IMR-90 (cell line): ENCODE measurements around the gene DIPK1B. TPM values are rescaled to one million over a fixed set of nuclear protein-coding genes. Genes with fewer than 3 reads are reported as not detected.

ENCODE experiments used
- ATAC-seq: fragments of 200-7000 bp; cut with Tn5 transposase; 2 replicates; pipeline ENCODE4 v1.9.1; 2020; ENCODE audit warnings: low read depth, mild to moderate bottlenecking, moderate library complexity
- BruUV-seq: library from RNA; stranded (reverse); fragments of 400-500 nt; replicated peaks from 2 replicates; lab custom pipeline; 2021; lab: Mats Ljungman, UMichigan
- CTCF ChIA-PET: fragments of 300-600 bp; formaldehyde crosslinking; extraction: SDS; loops from one replicate; lab custom pipeline; 2021; ENCODE audit warnings: antibody characterized with exemption; lab: Yijun Ruan, JAX
- POLR2A ChIA-PET: fragments of 300-600 bp; sonication (Branson Sonifier 250); formaldehyde crosslinking; loops from one replicate; lab custom pipeline; 2022; ENCODE audit warnings: antibody characterized with exemption; ENCODE audit not compliant: unreplicated experiment; lab: Charles Lee
- DNase-seq: peaks from one replicate; pipeline ENCODE4 v3.0.0; 2013
- H2AFZ ChIP-seq: replicated peaks from 2 replicates; pipeline ENCODE3; 2013; ENCODE audit warnings: low read length, mild to moderate bottlenecking; ENCODE audit not compliant: poor library complexity
- H2AK5ac ChIP-seq: 2 replicates; pipeline ENCODE4 v1.6.1; 2013; ENCODE audit warnings: low read depth, low read length, inconsistent platforms
- H2AK9ac ChIP-seq: replicated peaks from 2 replicates; pipeline ENCODE3; 2013; ENCODE audit warnings: mild to moderate bottlenecking, low read depth, low read length, moderate library complexity; ENCODE audit not compliant: poor library complexity
- H2BK120ac ChIP-seq: 2 replicates; pipeline ENCODE4 v1.6.1; 2013; ENCODE audit warnings: low read depth, low read length, inconsistent platforms
- H2BK15ac ChIP-seq: 3 replicates; pipeline ENCODE4 v1.6.1; 2013; ENCODE audit warnings: low read depth, low read length, inconsistent platforms
- H2BK20ac ChIP-seq: 2 replicates; pipeline ENCODE4 v1.6.1; 2013; ENCODE audit warnings: low read depth, mild to moderate bottlenecking, inconsistent platforms, low read length, moderate library complexity
- H2BK5ac ChIP-seq: 2 replicates; pipeline ENCODE4 v1.6.1; 2013; ENCODE audit warnings: mild to moderate bottlenecking, low read depth, low read length, inconsistent platforms; ENCODE audit not compliant: poor library complexity, severe bottlenecking
- H3K14ac ChIP-seq: replicated peaks from 2 replicates; pipeline ENCODE4 v1.6.1; 2013; ENCODE audit warnings: low read depth, low read length, inconsistent platforms
- H3K18ac ChIP-seq: 2 replicates; pipeline ENCODE4 v1.6.1; 2013; ENCODE audit warnings: low read depth, low read length, control low read depth
- H3K23ac ChIP-seq: 2 replicates; pipeline ENCODE4 v1.6.1; 2013; ENCODE audit warnings: low read depth, low read length, inconsistent platforms
- H3K27ac ChIP-seq: 2 replicates; pipeline ENCODE4 v1.5.1; 2013; ENCODE audit warnings: mild to moderate bottlenecking, control low read depth, low read length; ENCODE audit not compliant: insufficient read depth
- H3K27me3 ChIP-seq: 2 replicates; pipeline ENCODE4 v1.6.1; 2013; ENCODE audit warnings: low read length; ENCODE audit not compliant: control insufficient read depth, insufficient read depth
- H3K36me3 ChIP-seq: 2 replicates; pipeline ENCODE4 v1.6.1; 2013; ENCODE audit warnings: low read length, mixed read lengths; ENCODE audit not compliant: control insufficient read depth, insufficient read depth
- H3K4ac ChIP-seq: 2 replicates; pipeline ENCODE4 v1.6.1; 2013; ENCODE audit warnings: low read depth, low read length, inconsistent platforms
- H3K4me1 ChIP-seq: 2 replicates; pipeline ENCODE4 v1.6.1; 2013; ENCODE audit warnings: low read length, mixed read lengths; ENCODE audit not compliant: control insufficient read depth, insufficient read depth
- H3K4me2 ChIP-seq: 2 replicates; pipeline ENCODE4 v1.6.1; 2013; ENCODE audit warnings: low read depth, mild to moderate bottlenecking, control low read depth, low read length, moderate library complexity
- H3K4me3 ChIP-seq: 2 replicates; pipeline ENCODE4 v1.5.1; 2013; ENCODE audit warnings: low read depth, mild to moderate bottlenecking, control low read depth, low read length, moderate library complexity; ENCODE audit not compliant: insufficient read depth
- H3K56ac ChIP-seq: 2 replicates; pipeline ENCODE4 v1.6.1; 2013; ENCODE audit warnings: low read length, inconsistent platforms; ENCODE audit not compliant: insufficient read depth; ENCODE audit errors: extremely low read depth
- H3K79me1 ChIP-seq, 2 experiments: 2 replicates each; pipeline ENCODE4 v1.6.1; 2013; ENCODE audit warnings: low read length in 2 of 2, inconsistent platforms in 1 of 2, low read depth in 1 of 2
- H3K9ac ChIP-seq: 2 replicates; pipeline ENCODE4 v1.6.1; 2013; ENCODE audit warnings: low read depth, low read length, control low read depth
- H3K9me1 ChIP-seq: 2 replicates; pipeline ENCODE4 v1.6.1; 2013; ENCODE audit warnings: low read length, inconsistent platforms; ENCODE audit not compliant: insufficient read depth
- H3K9me3 ChIP-seq: 2 replicates; pipeline ENCODE4 v1.6.1; 2013; ENCODE audit warnings: low read length; ENCODE audit not compliant: control insufficient read depth, insufficient read depth
- H4K20me1 ChIP-seq: 2 replicates; pipeline ENCODE4 v1.6.1; 2013; ENCODE audit warnings: low read length, inconsistent platforms; ENCODE audit not compliant: insufficient read depth
- H4K5ac ChIP-seq: 2 replicates; pipeline ENCODE4 v1.6.1; 2013; ENCODE audit warnings: mild to moderate bottlenecking, low read depth, low read length, control low read depth
- H4K8ac ChIP-seq, 2 experiments: 2 replicates each; pipeline ENCODE4 v1.6.1; 2013; ENCODE audit warnings: low read depth in 2 of 2, low read length in 2 of 2, control low read depth in 1 of 2, inconsistent platforms in 1 of 2
- H4K91ac ChIP-seq: 2 replicates; pipeline ENCODE4 v1.6.1; 2013; ENCODE audit warnings: low read depth, low read length, inconsistent platforms; ENCODE audit not compliant: insufficient read depth
- BHLHE40 ChIP-seq: fragments of 150-350 bp; IDR thresholded peaks from 2 replicates; pipeline ENCODE4 v1.6.1; 2016; ENCODE audit warnings: mild to moderate bottlenecking, low read depth, low read length
- CEBPB ChIP-seq: IDR thresholded peaks from 2 replicates; pipeline ENCODE4 v1.6.1; 2012; ENCODE audit warnings: low read depth, low read length, improper control_type of control experiment
- CHD1 ChIP-seq: IDR thresholded peaks from 2 replicates; pipeline ENCODE4 v1.6.1; 2012; ENCODE audit warnings: low read depth, low read length, improper control_type of control experiment
- CTCF ChIP-seq: conservative IDR thresholded peaks from 2 replicates; pipeline ENCODE4 v1.5.1; 2012; ENCODE audit warnings: mild to moderate bottlenecking, low read depth, low read length, improper control_type of control experiment
- ELK1 ChIP-seq: fragments of 150-350 bp; IDR thresholded peaks from 2 replicates; pipeline ENCODE4 v1.6.1; 2016; ENCODE audit warnings: low read depth, mild to moderate bottlenecking, low read length, moderate library complexity, borderline replicate concordance
- FOS ChIP-seq: fragments of 150-350 bp; IDR thresholded peaks from 2 replicates; pipeline ENCODE4 v1.6.1; 2016; ENCODE audit warnings: low read depth, low read length
- MAFK ChIP-seq: IDR thresholded peaks from 2 replicates; pipeline ENCODE4 v1.6.1; 2012; ENCODE audit warnings: low read depth, low read length, improper control_type of control experiment
- MAZ ChIP-seq: IDR thresholded peaks from 2 replicates; pipeline ENCODE4 v1.6.1; 2012; ENCODE audit warnings: low read depth, mild to moderate bottlenecking, low read length, improper control_type of control experiment, moderate library complexity, borderline replicate concordance
- MXI1 ChIP-seq: IDR thresholded peaks from 2 replicates; pipeline ENCODE4 v1.6.1; 2012; ENCODE audit warnings: low read depth, mild to moderate bottlenecking, low read length, moderate library complexity, borderline replicate concordance
- POLR2A ChIP-seq: IDR thresholded peaks from 2 replicates; pipeline ENCODE4 v1.6.1; 2012; ENCODE audit warnings: mild to moderate bottlenecking, low read depth, low read length
- RAD21 ChIP-seq: IDR thresholded peaks from 2 replicates; pipeline ENCODE4 v1.6.1; 2012; ENCODE audit warnings: low read length, improper control_type of control experiment
- RFX5 ChIP-seq: IDR thresholded peaks from 2 replicates; pipeline ENCODE4 v1.8.0; 2012; ENCODE audit warnings: low read depth, mild to moderate bottlenecking, low read length, moderate library complexity
- SMC3 ChIP-seq: fragments of 150-350 bp; IDR thresholded peaks from 2 replicates; pipeline ENCODE4 v1.6.1; 2016; ENCODE audit warnings: low read depth, mild to moderate bottlenecking, antibody characterized with exemption, low read length, moderate library complexity
- USF2 ChIP-seq: fragments of 150-350 bp; IDR thresholded peaks from 2 replicates; pipeline ENCODE4 v1.6.1; 2017; ENCODE audit warnings: mild to moderate bottlenecking, antibody characterized with exemption, low read length, low read depth
- WGBS, 2 experiments: methylation state at CpG; one replicate each; pipeline versions ENCODE4 v1.1.5 to v1.1.7; 2013; ENCODE audit warnings: missing lambda C conversion rate in 2 of 2; ENCODE audit not compliant: insufficient read length in 1 of 2; ENCODE audit errors: extremely low coverage in 2 of 2; 5-methylcytosine and 5-hydroxymethylcytosine counted together
- dilution Hi-C: fragments of 300-500 bp; cut with HindIII; formaldehyde crosslinking; loops from one replicate; pipeline ENCODE4 v1.14.3; 2018; ENCODE audit warnings: low sequenced_read_pairs; ENCODE audit not compliant: unreplicated experiment
- in situ Hi-C: fragments of 300-500 bp; cut with MboI; formaldehyde crosslinking; loops from 3 replicates; pipeline ENCODE4 v1.14.3; 2019; ENCODE audit warnings: low sequenced_read_pairs, inconsistent platforms, mixed read lengths
- intact Hi-C: fragments of 100-400 bp; cut with micrococcal nuclease; formaldehyde crosslinking; loops from 2 replicates; pipeline ENCODE4 v1.10.0; 2022
- polyA plus RNA-seq, 3 experiments: library from polyadenylated mRNA; depleted of rRNA; stranded (reverse); fragments of >200 nt; gene quantifications; 2 replicates each; pipeline ENCODE4 v1.2.3, GENCODE V29; 2012; ENCODE audit warnings: low replicate concordance in 1 of 3
- total RNA-seq: library from RNA; depleted of rRNA; stranded (reverse); fragments of >200 nt; gene quantifications from 2 replicates; pipeline ENCODE4 v1.2.3, GENCODE V29; 2012

Gene DIPK1B
- total and polyA plus RNA-seq, 2 of the 4 experiments (the other 2 are of a cell fraction): 3.4 to 7.1 TPM

GRCh38 chr9:136697146-136697820 is 15.1 kb upstream of the DIPK1B start:
- 70% methylated on average over 16 of the region's 23 CpGs; no CpG with 5 or more reads in 1 of the 2 experiments for whole genome bisulfite sequencing, 2 experiments
- in situ Hi-C loops: no loop called here

More at GRCh38 chr9:136697146-136697820, 15.1 kb upstream of the DIPK1B start:
- Histone ChIP-seq H3K9me1 (no peaks in the 10 kb centered on the region), H3K56ac (no peak overlapping the region), H2AK5ac (no peak overlapping the region), H3K9me3 (no peaks in the 10 kb centered on the region), H3K4me3 (no peak overlapping the region), H2AK9ac (no peak overlapping the region), H3K4ac (no peak overlapping the region), H4K91ac (no peak overlapping the region), H4K8ac (no peak overlapping the region), H4K5ac (no peak overlapping the region), H2BK5ac (no peak overlapping the region), H2BK15ac (no peak overlapping the region), H3K18ac (no peak overlapping the region), H3K4me1 (0 out of 2 replicates have a peak, but pooled peaks cover 2% of the 10 kb centered on the region), H3K9ac (no peak overlapping the region), H4K20me1 (no peaks in the 10 kb centered on the region), H3K36me3 (no peaks in the 10 kb centered on the region), H3K79me1 (no peaks in the 10 kb centered on the region), H3K27me3 (peaks cover 25% of the 10 kb centered on the region), H2BK120ac (no peak overlapping the region), H3K4me2 (no peak overlapping the region), H3K23ac (no peak overlapping the region), H3K27ac (no peak overlapping the region), H3K14ac (no peak overlapping the region), H2AFZ (no peak overlapping the region), H2BK20ac (no peak overlapping the region)
- TF ChIP-seq CTCF: no peak
- no peak for TF ChIP-seq CEBPB
- TF ChIP-seq ELK1: no peak
- no peak for TF ChIP-seq USF2
- no peak for TF ChIP-seq CHD1
- TF ChIP-seq POLR2A: no peak
- TF ChIP-seq RFX5: no peak
- TF ChIP-seq BHLHE40: no peak
- TF ChIP-seq FOS: no peak
- TF ChIP-seq SMC3: no peak
- TF ChIP-seq RAD21: no peak
- no peak for TF ChIP-seq MAFK
- no peak for TF ChIP-seq MAZ
- no peak for TF ChIP-seq MXI1
- intact Hi-C loops: no loop called here
- CTCF ChIA-PET: no interaction called here
- POLR2A ChIA-PET: no interaction called here
- no TSS peak for BruUV-seq
- dilution Hi-C loops: no loop called here
- DNase-seq (no peak), ATAC-seq (no peak)
